Lower leg skin (tissue), 3 donors: ENCODE data around the gene GRIK4.

Source experiments
- POLR2A ChIP-seq, 2 donors: fragments of 450-650 bp; IDR thresholded peaks; one replicate each; pipeline ENCODE4 v1.6.1; 2016 to 2017; ENCODE audit warnings: antibody characterized with exemption in 2 of 2, mild to moderate bottlenecking in 1 of 2, moderate library complexity in 1 of 2
- TF ChIP-seq, protein P1 (sequence below), 3 donors: fragments of 450-650 bp; IDR thresholded peaks; one replicate each; pipeline ENCODE4 v1.5.1; 2016; ENCODE audit warnings: antibody characterized with exemption in 3 of 3, mild to moderate bottlenecking in 3 of 3, moderate library complexity in 2 of 3

DNA sequence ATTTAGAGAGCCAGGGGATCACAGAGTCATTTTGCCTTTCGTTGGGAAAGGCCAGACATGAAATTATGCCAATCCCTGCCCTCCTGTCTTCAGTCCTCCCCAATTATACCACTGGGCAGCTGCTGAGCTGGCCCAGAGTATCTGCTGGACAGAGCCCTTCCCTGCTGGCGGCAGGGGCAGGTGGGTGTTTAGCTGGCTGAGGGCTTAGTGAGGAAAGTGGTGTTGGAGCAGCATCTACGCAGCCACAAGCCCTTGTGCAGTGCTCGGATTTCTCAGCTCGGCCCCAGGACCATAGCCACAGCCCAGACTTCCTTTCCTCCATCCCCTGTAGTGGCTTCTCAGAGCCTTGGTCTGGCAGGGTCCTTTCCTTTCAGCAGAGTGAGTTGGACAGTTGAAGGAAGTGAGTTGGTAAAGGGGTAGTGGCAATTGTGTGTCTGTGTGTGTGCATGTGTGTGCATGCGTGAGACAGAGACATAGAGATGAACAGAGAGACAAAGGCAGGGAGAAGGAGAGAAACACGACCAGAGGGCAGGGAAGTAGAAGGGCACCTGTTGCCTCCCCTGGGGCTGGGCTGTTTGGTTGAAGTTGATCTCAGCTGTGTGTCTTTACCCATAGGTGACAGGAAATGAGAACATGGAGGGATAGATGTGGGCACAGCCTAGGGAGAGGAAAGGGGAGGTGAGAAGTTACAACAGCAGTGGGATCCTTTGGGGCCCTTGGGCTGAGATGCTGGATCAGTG, 66.2 kb downstream of the GRIK4 start:
- TF ChIP-seq POLR2A (IDR thresholded peaks at IDR 0.05) = no peak
- TF ChIP-seq, protein P1, sequence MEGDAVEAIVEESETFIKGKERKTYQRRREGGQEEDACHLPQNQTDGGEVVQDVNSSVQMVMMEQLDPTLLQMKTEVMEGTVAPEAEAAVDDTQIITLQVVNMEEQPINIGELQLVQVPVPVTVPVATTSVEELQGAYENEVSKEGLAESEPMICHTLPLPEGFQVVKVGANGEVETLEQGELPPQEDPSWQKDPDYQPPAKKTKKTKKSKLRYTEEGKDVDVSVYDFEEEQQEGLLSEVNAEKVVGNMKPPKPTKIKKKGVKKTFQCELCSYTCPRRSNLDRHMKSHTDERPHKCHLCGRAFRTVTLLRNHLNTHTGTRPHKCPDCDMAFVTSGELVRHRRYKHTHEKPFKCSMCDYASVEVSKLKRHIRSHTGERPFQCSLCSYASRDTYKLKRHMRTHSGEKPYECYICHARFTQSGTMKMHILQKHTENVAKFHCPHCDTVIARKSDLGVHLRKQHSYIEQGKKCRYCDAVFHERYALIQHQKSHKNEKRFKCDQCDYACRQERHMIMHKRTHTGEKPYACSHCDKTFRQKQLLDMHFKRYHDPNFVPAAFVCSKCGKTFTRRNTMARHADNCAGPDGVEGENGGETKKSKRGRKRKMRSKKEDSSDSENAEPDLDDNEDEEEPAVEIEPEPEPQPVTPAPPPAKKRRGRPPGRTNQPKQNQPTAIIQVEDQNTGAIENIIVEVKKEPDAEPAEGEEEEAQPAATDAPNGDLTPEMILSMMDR (IDR thresholded peaks at IDR 0.05) = no peak
